ENCODE data around the gene PEX12. TPM values are rescaled to one million over a fixed set of nuclear protein-coding genes. Genes with fewer than 3 reads are reported as not detected.
"Not testable (repeated sequence)": the region's sequence is repeated elsewhere in the genome, so short reads cannot be mapped to it uniquely, and the experiment has no call there.

Gene PEX12
- total RNA-seq, 4 donors from 2014 or later: 4.1 to 9.0 (median 5.0) TPM

- H3K27ac ChIP-seq (replicated peaks in 1 of 4): no peak overlapping the region
- H3K4me1 ChIP-seq: peaks cover 15 to 45% (median 33%) of the 10 kb centered on the region in 4 donors
Measured at GRCh38 chr17:35617505-35617904, 39.1 kb upstream of the PEX12 start.

GRCh38 chr17:35616536-35616935 lies 38.2 kb upstream of the PEX12 start:
- 84% methylated on average over 7 of the region's 7 CpGs for WGBS

More at GRCh38 chr17:35617505-35617904, 39.1 kb upstream of the PEX12 start:
- H3K9me3 ChIP-seq: no peaks in the 10 kb centered on the region
- no peak overlapping the region for H3K4me3 ChIP-seq
- DNase-seq (ENCODE audit: extremely low spot score): no peak
- WGBS: 69% methylated on average over 2 of the region's 2 CpGs
- TF ChIP-seq POLR2AphosphoS5 (IDR thresholded peaks at IDR 0.05): no peak
- TF ChIP-seq EP300 (IDR thresholded peaks at IDR 0.05): no peak
- no peak for TF ChIP-seq CTCF (IDR thresholded peaks at IDR 0.05)
- no peak for TF ChIP-seq POLR2A (IDR thresholded peaks at IDR 0.05; ENCODE audit: low read depth)
- peaks cover 0 to 36% (median 5%) of the 10 kb centered on the region in 4 donors for H3K36me3 ChIP-seq
- no peaks in the 10 kb centered on the region for H3K27me3 ChIP-seq
- intact Hi-C loops (cut with DNase I): loop anchor here (10.0 kb wide), 1 partner anchor 197 kb away; no protein-coding TSS in a partner anchor

GRCh38 chr17:35614810-35615209 lies 36.4 kb upstream of the PEX12 start:
- H3K9me3 ChIP-seq: no peaks in the 10 kb centered on the region
- TF ChIP-seq POLR2A (IDR thresholded peaks at IDR 0.05; ENCODE audit: low read depth) (no peak), EP300 (IDR thresholded peaks at IDR 0.05) (no peak), CTCF (IDR thresholded peaks at IDR 0.05) (no peak), POLR2AphosphoS5 (IDR thresholded peaks at IDR 0.05) (no peak)
- H3K27me3 ChIP-seq: no peaks in the 10 kb centered on the region
- WGBS: 81% methylated on average over 3 of the region's 3 CpGs
- no peak overlapping the region for H3K4me3 ChIP-seq
- H3K4me1 ChIP-seq: peaks cover 15 to 59% (median 41%) of the 10 kb centered on the region in 4 donors
- H3K27ac ChIP-seq (replicated peaks in 1 of 4): no peak overlapping the region
- intact Hi-C loops (cut with DNase I): loop anchor here (5.0 to 10.0 kb wide), 2 partner anchors 132 to 200 kb away; no protein-coding TSS in a partner anchor
- no peak for DNase-seq (ENCODE audit: extremely low spot score)
- H3K36me3 ChIP-seq: peaks cover 6 to 50% (median 21%) of the 10 kb centered on the region in 4 donors

More at GRCh38 chr17:35616536-35616935, 38.2 kb upstream of the PEX12 start:
- no peaks in the 10 kb centered on the region for H3K9me3 ChIP-seq
- TF ChIP-seq POLR2A (IDR thresholded peaks at IDR 0.05; ENCODE audit: low read depth) (no peak), EP300 (IDR thresholded peaks at IDR 0.05) (no peak), CTCF (IDR thresholded peaks at IDR 0.05) (no peak), POLR2AphosphoS5 (IDR thresholded peaks at IDR 0.05) (no peak)
- DNase-seq (ENCODE audit: extremely low spot score): no peak
- no peak overlapping the region for H3K27ac ChIP-seq (replicated peaks in 1 of 4)
- peaks cover 0 to 40% (median 8%) of the 10 kb centered on the region in 4 donors for H3K36me3 ChIP-seq
- H3K4me3 ChIP-seq: no peak overlapping the region
- H3K27me3 ChIP-seq: no peaks in the 10 kb centered on the region
- peaks cover 15 to 45% (median 34%) of the 10 kb centered on the region in 4 donors for H3K4me1 ChIP-seq
- intact Hi-C loops (cut with DNase I): loop anchor here (10.0 kb wide), 1 partner anchor 198 kb away; no protein-coding TSS in a partner anchor

- Histone ChIP-seq H3K27ac (replicated peaks in 1 of 4) (no peak overlapping the region), H3K9me3 (no peaks in the 10 kb centered on the region), H3K36me3 (peaks cover 16 to 59% (median 38%) of the 10 kb centered on the region in 4 donors), H3K27me3 (no peaks in the 10 kb centered on the region), H3K4me1 (peaks cover 9 to 71% (median 53%) of the 10 kb centered on the region in 4 donors), H3K4me3 (no peak overlapping the region)
- no peak for DNase-seq (ENCODE audit: extremely low spot score)
- intact Hi-C loops (cut with DNase I): loop anchor here (5.0 to 10.0 kb wide), 2 partner anchors 134 to 202 kb away; no protein-coding TSS in a partner anchor
- 85% methylated on average over 2 of the region's 2 CpGs for WGBS
- TF ChIP-seq CTCF (IDR thresholded peaks at IDR 0.05): peak; percentile 36 to 58 (median 44)
- no peak for TF ChIP-seq POLR2AphosphoS5 (IDR thresholded peaks at IDR 0.05)
Measured at GRCh38 chr17:35612924-35613521, 34.7 kb upstream of the PEX12 start.

GRCh38 chr17:35610746-35611145 lies 32.4 kb upstream of the PEX12 start:
- H3K4me3 ChIP-seq: peak overlapping the region in 1 of 4 donors; percentile 29
- H3K27ac ChIP-seq (replicated peaks in 1 of 4): peak overlapping the region in 1 of 4 donors; percentile 1
- DNase-seq (ENCODE audit: extremely low spot score); H3K9me3 ChIP-seq; H3K27me3 ChIP-seq: not testable (repeated sequence)
- intact Hi-C loops (cut with DNase I): loop anchor here (5.0 to 10.0 kb wide), 2 partner anchors 137 to 204 kb away; no protein-coding TSS in a partner anchor
- H3K36me3 ChIP-seq: peaks cover 19 to 71% (median 51%) of the 10 kb centered on the region in 4 donors
- H3K4me1 ChIP-seq: peaks cover 0 to 85% (median 61%) of the 10 kb centered on the region in 4 donors
- WGBS: 80% methylated on average over 12 of the region's 12 CpGs
